ENCODE measurements around the gene USP27X.

The USP27X gene

DNA sequence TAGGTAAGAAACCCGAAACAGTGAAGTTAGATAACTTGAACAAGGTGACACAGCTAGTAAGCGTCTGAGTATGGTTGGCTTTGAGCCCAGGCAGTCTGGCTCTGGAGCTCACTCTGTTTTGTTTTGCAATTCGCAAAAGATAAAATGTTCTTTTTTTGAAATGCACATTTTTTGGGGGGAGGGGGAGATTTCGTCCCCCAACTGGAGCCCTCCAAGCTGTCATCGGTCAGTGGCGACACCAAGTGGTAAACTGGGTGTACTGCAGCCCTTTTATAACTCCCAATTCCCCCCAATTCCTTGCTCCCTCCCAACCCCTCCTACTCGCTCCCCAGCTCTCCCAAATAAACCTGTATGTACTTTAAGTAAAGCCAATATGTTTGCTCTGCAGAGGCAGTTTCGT lies 40.3 kb downstream of the USP27X start:
- Mint-ChIP-seq H3K4me3 (no peak overlapping the region), H3K27me3 (ENCODE audit: low read depth) (no peaks in the 10 kb centered on the region), H3K36me3 (ENCODE audit: low read depth) (peaks cover 1% of the 10 kb centered on the region), H3K4me1 (ENCODE audit: low read depth) (peaks cover 9% of the 10 kb centered on the region), H3K9me3 (no peaks in the 10 kb centered on the region), H3K27ac (no peak overlapping the region)

GRCh38 chrX:49921109-49921508 lies 41.8 kb downstream of the USP27X start:
- Mint-ChIP-seq H3K27me3 (ENCODE audit: low read depth) (no peaks in the 10 kb centered on the region), H3K9me3 (no peaks in the 10 kb centered on the region), H3K27ac (no peak overlapping the region), H3K4me1 (ENCODE audit: low read depth) (peaks cover 11% of the 10 kb centered on the region), H3K36me3 (ENCODE audit: low read depth) (peaks cover 1% of the 10 kb centered on the region), H3K4me3 (no peak overlapping the region)

DNA sequence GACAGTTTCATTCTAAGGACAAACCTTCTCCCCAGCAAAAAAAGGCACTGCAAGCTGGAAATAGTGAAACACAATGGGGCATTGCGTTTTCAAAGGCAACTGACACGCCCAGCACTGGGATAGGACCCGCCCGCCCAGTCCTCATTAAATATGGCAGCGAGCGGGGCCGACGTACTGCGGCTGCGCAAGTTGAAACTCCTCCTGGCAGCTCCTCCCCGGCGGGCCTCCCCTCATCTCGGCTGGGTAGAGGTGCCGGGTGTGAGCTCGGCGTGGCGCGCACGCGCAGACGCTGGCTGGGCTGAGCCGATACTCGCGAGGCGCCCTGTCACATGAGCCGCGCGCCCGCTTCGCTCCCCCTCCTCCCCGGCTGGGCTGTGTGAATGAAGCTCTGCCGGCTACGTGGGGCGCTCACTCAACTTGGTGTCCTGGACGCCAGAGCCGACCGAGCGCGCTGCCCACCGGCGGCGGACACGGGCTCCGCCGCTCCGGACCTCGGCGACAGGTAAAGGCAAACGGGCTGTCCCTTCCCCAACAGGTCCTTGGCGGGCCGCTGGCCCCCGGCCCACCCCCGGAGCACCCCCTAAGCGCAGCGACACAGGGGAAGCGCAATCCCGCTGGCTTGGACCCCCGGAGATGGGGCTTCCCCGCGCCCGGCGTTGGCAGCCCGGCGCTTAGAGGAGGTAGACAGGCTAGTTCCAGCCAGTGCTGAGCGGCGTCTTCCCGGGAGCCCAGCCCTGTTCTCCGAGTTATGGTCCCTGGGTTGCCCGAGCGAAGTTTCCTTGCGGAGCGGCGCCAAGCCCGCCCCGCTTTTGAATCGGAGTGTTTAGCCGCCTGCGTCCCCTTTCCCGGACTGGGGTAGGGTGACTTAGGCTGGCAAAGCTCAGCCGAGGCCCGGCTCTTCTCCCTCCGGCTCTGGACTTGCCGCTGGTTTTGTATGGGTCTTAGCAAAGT lies 43.3 kb downstream of the USP27X start, which contains the start of gene CLCN5:
CLCN5 (plus strand) TSS at position 306 of the 951 bp plus-strand sequence. CDS start 2,703 bp downstream, outside the sequence.
- Mint-ChIP-seq H3K4me1 (ENCODE audit: low read depth) (peaks cover 13% of the 10 kb centered on the region), H3K4me3 (peak within 1 kb of the TSS; percentile 71), H3K27me3 (ENCODE audit: low read depth) (no peaks in the 10 kb centered on the region), H3K9me3 (no peaks in the 10 kb centered on the region), H3K27ac (peak within 1 kb of the TSS; percentile 55), H3K36me3 (ENCODE audit: low read depth) (peaks cover 7% of the 10 kb centered on the region)

DNA sequence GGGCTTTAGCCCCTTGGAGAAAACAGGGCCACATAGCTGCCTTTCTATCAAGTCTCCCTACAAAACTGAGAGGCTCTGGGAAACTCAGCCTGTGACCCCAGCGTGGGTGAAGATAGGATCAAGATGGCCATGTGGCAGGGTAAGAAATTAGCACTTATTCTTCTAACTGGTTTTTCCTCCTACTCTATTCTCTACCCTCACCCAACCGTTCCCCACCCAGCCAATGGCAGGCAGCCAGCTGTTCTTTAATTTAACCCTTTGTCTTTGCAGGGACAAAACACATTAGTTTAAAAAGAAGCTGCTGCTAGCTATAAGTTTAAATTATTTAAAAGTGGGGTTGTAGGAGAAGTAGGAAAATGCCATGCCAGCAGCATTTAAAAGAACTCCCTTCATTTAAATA lies 45.9 kb downstream of the USP27X start:
- Mint-ChIP-seq H3K4me3 (no peak overlapping the region), H3K4me1 (ENCODE audit: low read depth) (peaks cover 13% of the 10 kb centered on the region), H3K27me3 (ENCODE audit: low read depth) (no peaks in the 10 kb centered on the region), H3K9me3 (no peaks in the 10 kb centered on the region), H3K36me3 (ENCODE audit: low read depth) (peaks cover 7% of the 10 kb centered on the region), H3K27ac (no peak overlapping the region)

DNA sequence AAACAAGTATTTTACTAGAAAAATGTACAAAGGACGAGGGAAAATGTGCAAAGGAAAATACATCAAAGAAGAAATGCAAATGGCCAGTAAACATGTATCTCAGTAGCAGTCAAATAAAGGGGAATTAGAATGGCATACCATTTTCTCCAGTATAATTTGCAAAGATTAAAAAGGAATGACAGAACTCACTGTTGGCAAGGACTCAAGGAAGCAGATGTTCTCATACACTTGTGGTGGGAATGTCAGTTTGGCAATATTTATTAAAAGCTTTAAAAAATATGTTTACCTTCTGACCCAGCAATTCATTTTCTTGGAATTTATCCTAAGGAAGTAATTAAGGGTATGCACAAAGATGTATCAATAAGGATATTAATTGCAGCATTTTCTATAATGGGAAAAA lies 50.8 kb downstream of the USP27X start:
- peaks cover 6% of the 10 kb centered on the region for H3K36me3 Mint-ChIP-seq (ENCODE audit: low read depth)
- no peaks in the 10 kb centered on the region for H3K9me3 Mint-ChIP-seq
- peaks cover 2% of the 10 kb centered on the region for H3K4me1 Mint-ChIP-seq (ENCODE audit: low read depth)
- H3K27me3 Mint-ChIP-seq (ENCODE audit: low read depth): no peaks in the 10 kb centered on the region
- H3K27ac Mint-ChIP-seq: no peak overlapping the region
- no peak overlapping the region for H3K4me3 Mint-ChIP-seq

Measured in T-helper 1 cell treated with Interleukin-12 subunit alpha and Interleukin-12 subunit beta and Interleukin-4 antibody, amounts not matched to agents 30 μg/mL and 1 μg/mL, for 36 hours (primary cell).